HG02938 (cell line): ENCODE measurements around the gene DHX35.
"Not testable (repeated sequence)": the region's sequence is repeated elsewhere in the genome, so short reads cannot be mapped to it uniquely, and the experiment has no call there.

Source experiments
- ATAC-seq: cut with Tn5 transposase; IDR thresholded peaks from one replicate; pipeline ENCODE4 v1.9.1; 2021; ENCODE audit warnings: mild to moderate bottlenecking, moderate library complexity; ENCODE audit not compliant: unreplicated experiment

Gene DHX35

GRCh38 chr20:38940644-38941043 lies 21.5 kb upstream of the DHX35 start:
- no peak for ATAC-seq

GRCh38 chr20:38941726-38942389 lies 20.3 kb upstream of the DHX35 start:
- no peak for ATAC-seq

GRCh38 chr20:38945012-38945411 lies 17.1 kb upstream of the DHX35 start:
- no peak for ATAC-seq

GRCh38 chr20:38946836-38947235 lies 15.3 kb upstream of the DHX35 start:
- no peak for ATAC-seq

- no peak for ATAC-seq
Measured at GRCh38 chr20:38947931-38948362, 14.2 kb upstream of the DHX35 start.

- no peak for ATAC-seq
Measured at GRCh38 chr20:38950254-38950653, 11.9 kb upstream of the DHX35 start.

GRCh38 chr20:38951611-38952010 lies 10.5 kb upstream of the DHX35 start:
- no peak for ATAC-seq

GRCh38 chr20:38952153-38952552 lies 10.0 kb upstream of the DHX35 start:
- ATAC-seq, result no peak

- ATAC-seq, result no peak
Measured at GRCh38 chr20:38953630-38954340, 8.4 kb upstream of the DHX35 start.

GRCh38 chr20:38957235-38957876 lies 4.8 kb upstream of the DHX35 start:
- ATAC-seq, result no peak

- ATAC-seq, result no peak
Measured at GRCh38 chr20:38957915-38958485, 4.1 kb upstream of the DHX35 start.

GRCh38 chr20:38960187-38960687 lies 1.9 kb upstream of the DHX35 start:
- ATAC-seq, result not testable (repeated sequence)

- ATAC-seq, result no peak
Measured at GRCh38 chr20:38961530-38962043, 557 bp upstream of the DHX35 start.

GRCh38 chr20:38962928-38963401 lies 821 bp downstream of the DHX35 start:
- no peak for ATAC-seq

- ATAC-seq, result no peak
Measured at GRCh38 chr20:38963745-38964144, 1.6 kb downstream of the DHX35 start.

- ATAC-seq, result no peak
Measured at GRCh38 chr20:38965264-38965663, 3.1 kb downstream of the DHX35 start.

GRCh38 chr20:38968090-38968489 lies 5.9 kb downstream of the DHX35 start:
- ATAC-seq, result no peak

GRCh38 chr20:38969708-38970107 lies 7.6 kb downstream of the DHX35 start:
- ATAC-seq, result no peak

- ATAC-seq, result no peak
Measured at GRCh38 chr20:38970302-38970701, 8.2 kb downstream of the DHX35 start.

- ATAC-seq, result no peak
Measured at GRCh38 chr20:38973107-38973506, 11.0 kb downstream of the DHX35 start.

GRCh38 chr20:38973645-38974044 lies 11.5 kb downstream of the DHX35 start:
- ATAC-seq, result no peak
